ENCODE measurements around the gene HHATL. TPM values are rescaled to one million over a fixed set of nuclear protein-coding genes. Genes with fewer than 3 reads are reported as not detected.

HHATL gene
- total and polyA plus RNA-seq, 2 of the 8 experiments (the other 6 are each of a cell fraction or from before 2014, with no cell fraction given) = 0.18 TPM; not detected in 1

DNA sequence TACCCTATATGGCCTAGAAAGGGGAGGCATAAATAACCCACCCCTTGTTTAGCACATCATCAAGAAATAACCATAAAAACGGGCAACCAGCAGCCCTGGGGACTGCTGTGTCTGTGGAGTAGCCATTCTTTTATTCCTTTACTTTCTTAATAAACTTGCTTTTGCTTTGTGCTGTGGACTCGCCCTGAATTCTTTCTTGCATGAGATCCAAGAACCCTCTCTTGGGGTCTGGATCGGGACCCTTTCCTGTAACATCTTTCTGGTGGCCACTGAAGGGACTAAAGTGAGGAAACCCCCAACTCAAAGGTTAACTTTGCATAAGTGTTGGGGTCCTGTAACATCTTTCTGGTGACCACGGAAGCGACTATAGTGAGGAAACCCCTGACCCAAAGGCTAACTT, 15.7 kb upstream of the HHATL start:
- Histone ChIP-seq H4K20me1 (replicated peaks in 1 of 2; ENCODE audit: control insufficient read depth in 1 of 2, insufficient read depth in 2 of 2, low read length in 2 of 2) (no peaks in the 10 kb centered on the region), H3K18ac (ENCODE audit: extremely low read depth, low read length) (no peak overlapping the region), H3K9ac (replicated peaks in 1 of 4; ENCODE audit: extremely low read depth in 1 of 4, low read depth in 3 of 4, low read length in 3 of 4) (no peak overlapping the region), H3K14ac (ENCODE audit: insufficient read length) (no peak overlapping the region), H4K91ac (replicated peaks; ENCODE audit: insufficient read length, low read length) (no peak overlapping the region), H2BK12ac (ENCODE audit: low read depth, low read length) (no peak overlapping the region), H4K5ac (ENCODE audit: insufficient read length, low read depth, low read length) (no peak overlapping the region), H3K4ac (replicated peaks; ENCODE audit: insufficient read length, low read depth, low read length) (no peak overlapping the region), H3K27ac (ENCODE audit: low read depth, low read length) (no peak overlapping the region), H3K23ac (ENCODE audit: insufficient read length) (no peak overlapping the region), H2BK15ac (ENCODE audit: low read length) (no peak overlapping the region), H2BK5ac (ENCODE audit: low read depth, low read length) (no peak overlapping the region), H2BK120ac (replicated peaks; ENCODE audit: low read depth, low read length) (no peak overlapping the region), H3K23me2 (ENCODE audit: low read depth, low read length) (no peaks in the 10 kb centered on the region), H4K8ac (ENCODE audit: extremely low read depth, insufficient read depth, low read length) (no peak overlapping the region), H3K27me3 (replicated peaks in 1 of 4; ENCODE audit: control insufficient read depth in 3 of 4, extremely low read depth in 1 of 4, insufficient read depth in 3 of 4, low read length in 3 of 4) (no peaks in the 10 kb centered on the region), H3K56ac (replicated peaks; ENCODE audit: insufficient read length, low read depth, low read length) (no peak overlapping the region), H3K9me3 (ENCODE audit: insufficient read depth in 2 of 2, low read depth in 1 of 2, low read length in 1 of 2) (no peaks in the 10 kb centered on the region; a peak in 1 of 4 replicates), H3K4me2 (ENCODE audit: insufficient read depth in 1 of 2, low read depth in 2 of 2, low read length in 2 of 2) (no peak overlapping the region), H2AFZ (ENCODE audit: low read length) (no peak overlapping the region), H2AK5ac (ENCODE audit: low read depth, low read length) (no peak overlapping the region), H3K36me3 (ENCODE audit: control insufficient read depth in 2 of 4, insufficient read depth in 4 of 4, low read length in 3 of 4) (no peaks in the 10 kb centered on the region; a peak in 1 of 8 replicates), H2BK20ac (ENCODE audit: low read length) (no peak overlapping the region), H3K79me2 (ENCODE audit: control insufficient read depth in 1 of 2, insufficient read depth in 2 of 2, low read length in 2 of 2) (no peaks in the 10 kb centered on the region), H3K4me1 (replicated peaks in 1 of 4; ENCODE audit: control insufficient read depth in 3 of 4, insufficient read depth in 4 of 4, low read length in 3 of 4) (no peaks in the 10 kb centered on the region), H3K79me1 (ENCODE audit: low read depth, low read length) (no peaks in the 10 kb centered on the region), H3K4me3 (ENCODE audit: extremely low read depth in 1 of 4, insufficient read depth in 2 of 4, low read depth in 3 of 4, low read length in 4 of 4) (no peak overlapping the region)
- FAIRE-seq (no peak), DNase-seq (ENCODE audit: low read depth in 1 of 2, low spot score in 2 of 2) (peak in 1 of 2 experiments; percentile 7)
- POLR2A ChIA-PET (ENCODE audit: partially characterized antibody) = no interaction called here
- 86% methylated on average over 5 of the region's 5 CpGs; no CpG with 5 or more reads in 1 of the 2 experiments for WGBS, 2 experiments (ENCODE audit: extremely low coverage in 1 of 2, insufficient coverage in 1 of 2, insufficient read length in 1 of 2, insufficient replicate concordance in 2 of 2, low coverage in 1 of 2, low lambda C conversion rate in 2 of 2, missing lambda C conversion rate in 1 of 2)
- CTCF ChIA-PET (ENCODE audit: partially characterized antibody) = interaction anchor here (0.8 to 1.2 kb wide), 3 partner anchors 15 to 142 kb away, joined by 3 read pairs; no protein-coding TSS in a partner anchor
- TF ChIP-seq KDM1A (IDR thresholded peaks at IDR 0.05; ENCODE audit: borderline replicate concordance, low read length) (no peak), POLR2AphosphoS5 (IDR thresholded peaks at IDR 0.05; ENCODE audit: low read depth, low read length) (no peak), RBBP5 (IDR thresholded peaks at IDR 0.05; ENCODE audit: borderline replicate concordance, low read depth, low read length) (no peak), NRF1 (IDR thresholded peaks at IDR 0.05; ENCODE audit: low read depth, low read length) (no peak), SIN3A (conservative IDR thresholded peaks at IDR 0.05 in 1 of 2, IDR thresholded peaks at IDR 0.05 in 1 of 2; ENCODE audit: low read depth in 1 of 2, low read length in 2 of 2) (no peak), GABPA (IDR thresholded peaks at IDR 0.05; ENCODE audit: borderline replicate concordance, insufficient read depth, low read length) (no peak)
- TF ChIP-seq, protein P1, sequence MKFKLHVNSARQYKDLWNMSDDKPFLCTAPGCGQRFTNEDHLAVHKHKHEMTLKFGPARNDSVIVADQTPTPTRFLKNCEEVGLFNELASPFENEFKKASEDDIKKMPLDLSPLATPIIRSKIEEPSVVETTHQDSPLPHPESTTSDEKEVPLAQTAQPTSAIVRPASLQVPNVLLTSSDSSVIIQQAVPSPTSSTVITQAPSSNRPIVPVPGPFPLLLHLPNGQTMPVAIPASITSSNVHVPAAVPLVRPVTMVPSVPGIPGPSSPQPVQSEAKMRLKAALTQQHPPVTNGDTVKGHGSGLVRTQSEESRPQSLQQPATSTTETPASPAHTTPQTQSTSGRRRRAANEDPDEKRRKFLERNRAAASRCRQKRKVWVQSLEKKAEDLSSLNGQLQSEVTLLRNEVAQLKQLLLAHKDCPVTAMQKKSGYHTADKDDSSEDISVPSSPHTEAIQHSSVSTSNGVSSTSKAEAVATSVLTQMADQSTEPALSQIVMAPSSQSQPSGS (IDR thresholded peaks at IDR 0.05; ENCODE audit: low read length) = no peak
- TF ChIP-seq, protein P2, sequence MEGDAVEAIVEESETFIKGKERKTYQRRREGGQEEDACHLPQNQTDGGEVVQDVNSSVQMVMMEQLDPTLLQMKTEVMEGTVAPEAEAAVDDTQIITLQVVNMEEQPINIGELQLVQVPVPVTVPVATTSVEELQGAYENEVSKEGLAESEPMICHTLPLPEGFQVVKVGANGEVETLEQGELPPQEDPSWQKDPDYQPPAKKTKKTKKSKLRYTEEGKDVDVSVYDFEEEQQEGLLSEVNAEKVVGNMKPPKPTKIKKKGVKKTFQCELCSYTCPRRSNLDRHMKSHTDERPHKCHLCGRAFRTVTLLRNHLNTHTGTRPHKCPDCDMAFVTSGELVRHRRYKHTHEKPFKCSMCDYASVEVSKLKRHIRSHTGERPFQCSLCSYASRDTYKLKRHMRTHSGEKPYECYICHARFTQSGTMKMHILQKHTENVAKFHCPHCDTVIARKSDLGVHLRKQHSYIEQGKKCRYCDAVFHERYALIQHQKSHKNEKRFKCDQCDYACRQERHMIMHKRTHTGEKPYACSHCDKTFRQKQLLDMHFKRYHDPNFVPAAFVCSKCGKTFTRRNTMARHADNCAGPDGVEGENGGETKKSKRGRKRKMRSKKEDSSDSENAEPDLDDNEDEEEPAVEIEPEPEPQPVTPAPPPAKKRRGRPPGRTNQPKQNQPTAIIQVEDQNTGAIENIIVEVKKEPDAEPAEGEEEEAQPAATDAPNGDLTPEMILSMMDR (IDR thresholded peaks at IDR 0.05; ENCODE audit: control extremely low read depth in 1 of 3, insufficient read depth in 1 of 3, low read depth in 1 of 3, low read length in 3 of 3) = no peak
- TF ChIP-seq, protein P3, sequence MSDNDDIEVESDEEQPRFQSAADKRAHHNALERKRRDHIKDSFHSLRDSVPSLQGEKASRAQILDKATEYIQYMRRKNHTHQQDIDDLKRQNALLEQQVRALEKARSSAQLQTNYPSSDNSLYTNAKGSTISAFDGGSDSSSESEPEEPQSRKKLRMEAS (IDR thresholded peaks at IDR 0.05) = no peak
